Ishikawa (cell line): ENCODE measurements around the gene FBP1.

ENCODE experiments used
- EGR1 ChIP-seq: IDR thresholded peaks from 2 replicates; pipeline ENCODE4 v1.6.1; 2012
- EP300 ChIP-seq: IDR thresholded peaks from 2 replicates; pipeline ENCODE4 v1.6.1; 2012; ENCODE audit warnings: borderline replicate concordance
- RAD21 ChIP-seq: IDR thresholded peaks from 2 replicates; pipeline ENCODE4 v1.6.1; 2012; ENCODE audit warnings: low read depth
- REST ChIP-seq: IDR thresholded peaks from 2 replicates; pipeline ENCODE4 v1.6.1; 2012; ENCODE audit warnings: low read depth, mild to moderate bottlenecking
- TAF1 ChIP-seq: IDR thresholded peaks from 2 replicates; pipeline ENCODE4 v1.6.1; 2012; ENCODE audit warnings: low read depth, mild to moderate bottlenecking
- TCF12 ChIP-seq: IDR thresholded peaks from 2 replicates; pipeline ENCODE4 v1.6.1; 2012; ENCODE audit warnings: low read depth
- TEAD4 ChIP-seq: IDR thresholded peaks from 2 replicates; pipeline ENCODE4 v1.6.1; 2012
- YY1 ChIP-seq: IDR thresholded peaks from 2 replicates; pipeline ENCODE4 v1.6.1; 2012; ENCODE audit warnings: low read depth
- ZBTB7A ChIP-seq: IDR thresholded peaks from 2 replicates; pipeline ENCODE4 v1.6.1; 2012; ENCODE audit warnings: low read depth
- TF ChIP-seq, protein P1 (sequence below): IDR thresholded peaks from 2 replicates; pipeline ENCODE4 v1.6.1; 2012

DNA sequence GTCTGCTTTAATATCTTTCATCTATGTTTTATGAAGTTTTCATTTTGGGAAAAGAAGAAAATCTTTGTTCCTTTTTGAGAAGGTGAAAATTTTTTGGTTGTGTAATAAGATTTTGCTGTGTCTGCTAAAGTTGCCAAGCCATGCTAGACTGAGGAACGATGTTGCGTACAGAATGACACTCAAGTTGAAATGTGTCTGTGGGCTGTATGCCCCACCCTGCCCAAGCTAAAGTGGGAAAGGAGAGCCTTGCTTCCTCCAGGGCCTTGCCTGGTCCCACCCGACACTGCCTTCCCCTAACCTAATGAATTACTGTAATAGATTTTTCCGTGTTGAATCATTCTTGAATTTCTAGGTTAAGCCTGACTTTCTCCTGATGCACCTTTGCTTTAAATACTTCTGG lies 81.9 kb downstream of the FBP1 start:
- TF ChIP-seq, protein P1, sequence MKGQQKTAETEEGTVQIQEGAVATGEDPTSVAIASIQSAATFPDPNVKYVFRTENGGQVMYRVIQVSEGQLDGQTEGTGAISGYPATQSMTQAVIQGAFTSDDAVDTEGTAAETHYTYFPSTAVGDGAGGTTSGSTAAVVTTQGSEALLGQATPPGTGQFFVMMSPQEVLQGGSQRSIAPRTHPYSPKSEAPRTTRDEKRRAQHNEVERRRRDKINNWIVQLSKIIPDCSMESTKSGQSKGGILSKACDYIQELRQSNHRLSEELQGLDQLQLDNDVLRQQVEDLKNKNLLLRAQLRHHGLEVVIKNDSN = no peak
- TF ChIP-seq RAD21 (no peak), EP300 (no peak), YY1 (no peak), TCF12 (no peak), TEAD4 (no peak), EGR1 (no peak), TAF1 (no peak), REST (no peak), ZBTB7A (no peak)
